GM10847 (cell line): Measurements from ENCODE around the gene SLC25A30.

Experiments used
- POLR2A ChIP-seq: IDR thresholded peaks from 2 replicates; pipeline ENCODE4 v1.6.1; 2011; ENCODE audit not compliant: insufficient read length; ENCODE audit errors: extremely low read depth

SLC25A30 gene

DNA sequence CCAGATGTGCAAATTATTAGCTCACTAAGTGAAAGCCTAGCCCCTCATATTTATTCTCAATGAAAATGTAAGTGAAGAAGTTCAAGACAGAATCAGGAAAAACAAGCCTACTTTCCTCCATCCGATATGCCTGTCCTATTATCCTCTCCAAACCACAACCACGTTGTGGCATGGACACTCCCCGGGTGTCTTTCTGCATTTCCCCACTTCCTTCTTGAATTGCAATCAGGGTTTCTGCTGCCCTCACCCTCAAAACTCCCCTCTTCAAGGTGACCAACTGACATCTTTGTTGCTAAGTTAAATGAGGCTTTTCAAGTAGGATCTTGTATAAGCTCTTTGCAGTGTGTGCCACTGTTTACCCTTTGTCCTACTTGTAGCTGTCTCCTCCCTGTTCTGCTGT, 11.8 kb downstream of the SLC25A30 start:
- no peak for TF ChIP-seq POLR2A

DNA sequence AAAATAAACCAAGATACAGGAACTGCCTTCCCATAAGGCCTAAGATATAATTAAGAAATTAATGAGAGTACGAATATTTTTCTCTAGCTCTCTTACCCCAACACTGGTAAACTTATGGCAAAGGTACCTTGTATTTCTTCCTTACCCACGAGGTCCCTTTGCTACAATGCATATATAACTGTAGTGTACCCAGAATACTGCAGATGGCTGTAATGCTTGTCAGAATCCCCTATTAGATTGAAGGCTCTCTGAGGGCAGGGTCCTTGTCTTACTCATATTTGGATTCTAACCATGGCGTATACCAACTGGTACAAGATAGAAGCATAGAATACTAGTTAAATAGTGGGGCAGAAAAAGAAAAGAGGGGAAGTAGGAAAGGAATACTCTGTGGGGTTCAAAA, 15.1 kb downstream of the SLC25A30 start:
- no peak for TF ChIP-seq POLR2A

DNA sequence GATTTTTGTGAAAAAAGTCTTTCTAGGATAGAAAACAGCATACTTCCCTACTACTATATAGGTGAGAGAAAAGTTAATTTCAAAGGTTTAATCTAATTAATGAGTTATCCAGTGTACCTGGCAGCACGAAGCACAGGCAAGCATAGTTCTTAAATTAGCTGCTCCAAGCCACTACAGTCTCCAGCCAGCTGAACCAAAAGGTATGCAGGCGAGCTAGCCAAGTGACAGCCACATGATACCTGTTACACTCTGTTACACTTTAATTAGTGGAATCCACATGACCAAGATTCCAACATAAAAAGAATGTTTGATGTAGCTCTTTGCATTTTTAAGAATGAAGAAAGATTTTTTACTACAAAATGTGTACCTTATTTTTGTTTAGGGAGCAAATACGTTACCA, 15.5 kb downstream of the SLC25A30 start:
- TF ChIP-seq POLR2A = no peak

DNA sequence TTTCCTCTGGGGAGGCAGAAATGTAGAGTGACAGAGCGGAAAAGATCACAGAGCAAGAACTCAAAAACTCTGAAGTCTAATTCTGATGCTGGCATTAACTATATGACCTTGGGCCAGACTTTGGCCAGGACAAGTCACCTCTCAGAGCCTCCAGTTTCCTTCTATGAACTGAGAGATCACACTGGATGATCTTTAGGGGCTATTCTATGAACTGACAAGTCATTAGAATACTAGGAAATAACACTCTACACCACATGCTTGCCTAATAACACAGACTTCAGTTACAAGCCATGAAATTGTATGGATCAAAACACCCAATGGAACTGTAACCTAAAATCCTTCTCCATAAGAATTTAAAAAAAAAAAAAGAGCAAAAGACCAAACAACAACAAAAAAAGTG, 16.9 kb downstream of the SLC25A30 start:
- TF ChIP-seq POLR2A = no peak

DNA sequence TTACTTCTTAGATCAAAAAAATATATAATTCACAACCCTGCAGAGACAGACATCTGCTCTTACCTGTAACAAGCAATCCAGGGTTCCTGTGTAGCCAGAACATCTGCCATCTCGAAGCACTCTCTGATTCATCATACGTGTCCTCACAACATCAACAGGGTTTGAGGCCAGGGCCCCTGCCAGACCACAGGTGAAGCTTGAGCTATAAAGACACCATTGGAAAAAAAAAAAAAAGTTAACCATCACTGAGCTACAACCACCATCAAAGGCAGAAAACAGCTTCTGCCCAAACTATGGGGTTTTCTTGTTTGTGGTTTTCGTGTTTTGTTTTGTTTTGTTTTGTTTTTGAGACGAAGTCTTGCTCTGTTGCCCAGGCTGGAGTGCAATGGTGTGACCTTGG, 19.3 kb downstream of the SLC25A30 start:
- no peak for TF ChIP-seq POLR2A

DNA sequence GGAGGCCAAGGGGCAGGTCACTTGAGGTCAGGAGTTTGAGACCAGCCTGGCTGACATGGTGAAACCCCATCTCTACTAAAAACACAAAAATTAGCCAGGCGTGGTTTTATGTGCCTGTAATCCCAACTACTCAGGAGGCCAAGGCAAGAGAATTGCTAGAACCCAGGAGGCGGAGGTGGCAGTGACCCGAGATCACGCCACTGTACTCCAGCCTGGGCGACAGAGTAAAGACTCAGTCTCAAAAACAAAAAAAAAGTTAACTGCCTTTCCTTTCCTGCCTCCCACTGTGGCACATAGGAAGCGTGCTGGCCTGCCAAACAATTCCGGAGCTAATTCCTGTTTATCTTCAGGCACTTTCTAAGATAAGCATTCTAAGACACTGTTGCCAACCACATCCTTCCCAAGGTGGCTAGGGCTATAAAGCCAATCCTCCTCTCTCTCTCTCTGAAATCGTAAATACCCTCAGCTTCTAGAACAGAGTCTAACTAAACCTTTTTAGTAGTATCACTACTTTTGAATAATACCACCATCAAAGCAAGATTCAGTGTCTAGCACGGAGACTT, 21.6 kb downstream of the SLC25A30 start:
- TF ChIP-seq POLR2A = no peak

DNA sequence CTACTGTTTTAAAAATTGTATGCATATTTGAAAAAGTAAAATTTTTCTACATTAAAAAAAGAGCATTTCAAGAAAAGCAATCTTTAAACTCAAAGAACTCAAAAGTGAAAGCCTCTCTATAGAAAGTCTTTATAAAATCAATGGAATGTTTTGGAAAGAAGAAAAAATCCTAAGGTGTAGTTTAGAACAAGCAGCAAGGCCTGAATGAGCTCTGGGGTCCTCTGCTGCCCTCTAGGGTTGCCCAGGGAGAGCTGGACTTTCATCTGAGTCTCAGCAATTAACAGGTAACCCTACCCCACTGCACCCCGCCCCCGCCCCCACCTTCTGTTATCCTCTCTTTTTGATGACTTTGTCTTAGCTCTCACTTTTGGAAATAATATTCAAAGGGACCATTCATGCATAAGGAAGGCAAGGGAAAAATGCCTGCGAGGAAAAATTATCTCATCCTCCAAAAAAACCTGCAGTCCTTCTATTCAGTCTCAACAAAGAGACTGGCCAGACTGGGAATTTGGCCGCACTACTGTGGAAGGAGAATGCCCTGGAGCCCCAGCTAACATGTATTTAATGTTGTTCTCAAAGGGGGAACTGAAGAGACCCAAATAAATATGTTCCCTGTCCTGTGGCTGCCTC, 24.1 kb downstream of the SLC25A30 start:
- no peak for TF ChIP-seq POLR2A

DNA sequence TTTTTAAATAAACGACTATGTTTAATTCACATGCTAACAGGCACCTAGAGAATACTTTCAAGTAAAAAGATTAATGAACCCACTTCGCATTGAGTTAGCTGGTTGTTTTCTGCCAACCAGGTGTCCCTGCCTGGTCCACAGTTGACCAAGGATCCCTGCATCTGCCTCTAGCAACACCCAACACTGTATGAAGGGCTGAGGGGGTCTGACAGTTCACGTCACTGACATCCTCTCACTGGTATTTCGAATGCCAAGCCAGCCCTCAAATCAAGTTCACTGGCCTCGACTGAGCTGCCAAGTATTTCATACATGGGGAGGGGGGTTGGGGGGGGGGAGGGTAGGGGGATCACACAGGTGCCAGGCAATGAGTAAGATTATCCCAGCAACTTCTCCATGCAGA, 25.4 kb downstream of the SLC25A30 start:
- TF ChIP-seq POLR2A = no peak

DNA sequence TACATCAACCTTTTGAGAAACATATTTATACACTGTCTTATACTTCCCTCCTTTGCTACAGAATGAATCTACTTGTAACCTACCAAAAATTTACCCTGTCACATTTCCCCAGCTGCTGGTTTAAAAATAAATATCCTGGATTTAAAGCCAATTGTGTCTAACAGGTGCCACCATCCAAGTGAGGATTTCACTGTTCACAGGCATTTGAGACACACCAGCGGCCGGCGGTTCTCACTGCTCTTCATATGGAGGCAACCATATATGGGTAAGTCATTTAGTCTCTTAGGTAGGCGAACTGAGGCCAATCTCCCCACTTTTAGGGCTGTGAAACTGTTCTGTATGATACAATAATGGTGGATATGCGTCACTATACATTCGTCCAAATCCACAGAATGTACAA, 26.2 kb downstream of the SLC25A30 start:
- no peak for TF ChIP-seq POLR2A

DNA sequence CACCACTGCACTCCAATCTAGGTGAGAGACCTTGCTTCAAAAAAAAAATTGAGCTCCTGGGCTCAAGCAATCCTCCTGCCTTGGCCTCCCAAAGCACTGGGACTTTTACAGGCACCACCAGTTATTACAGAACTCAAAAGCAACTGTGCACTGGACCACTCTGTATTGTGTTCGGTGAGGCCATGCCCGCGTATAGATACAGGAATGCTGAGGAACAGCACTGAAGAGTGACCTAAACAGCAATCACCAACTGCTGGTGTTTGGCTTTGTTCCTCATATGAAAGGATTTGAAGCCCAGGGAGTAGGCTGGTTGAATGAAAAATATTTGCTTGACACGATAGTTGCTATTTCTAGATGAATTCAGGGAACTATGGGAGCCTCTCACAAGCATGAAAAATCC, 29.5 kb downstream of the SLC25A30 start:
- TF ChIP-seq POLR2A = no peak

DNA sequence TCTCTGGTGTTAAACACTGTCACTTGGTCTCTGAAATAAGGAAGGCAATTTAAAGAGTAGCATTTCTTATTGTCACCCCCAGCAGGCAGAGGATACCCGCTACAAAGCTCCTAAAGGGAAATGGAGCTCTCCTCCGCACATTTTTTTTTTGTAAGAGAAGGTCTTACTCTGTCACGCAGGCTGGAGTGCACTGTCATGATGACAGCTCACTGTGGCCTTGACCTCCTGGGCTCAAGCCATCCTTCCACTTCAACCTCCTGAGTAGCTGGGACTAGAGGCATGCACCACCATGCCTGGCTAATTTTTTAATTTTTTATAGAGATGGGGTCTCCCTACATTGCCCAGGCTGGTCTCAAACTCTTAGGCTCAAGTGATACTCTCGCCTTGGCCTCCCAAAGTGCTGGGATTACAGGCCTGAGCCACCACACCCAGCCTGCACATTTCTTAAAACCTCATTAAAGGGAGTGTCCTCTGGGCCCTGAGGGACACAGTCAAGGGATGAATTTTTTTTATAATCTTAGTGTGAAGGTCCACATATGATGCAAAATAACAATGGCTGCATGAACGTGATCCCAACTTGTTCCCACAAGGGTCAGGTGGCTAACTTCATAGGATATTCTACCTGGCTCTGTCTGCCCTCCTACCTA, 32.1 kb downstream of the SLC25A30 start:
- TF ChIP-seq POLR2A = no peak

DNA sequence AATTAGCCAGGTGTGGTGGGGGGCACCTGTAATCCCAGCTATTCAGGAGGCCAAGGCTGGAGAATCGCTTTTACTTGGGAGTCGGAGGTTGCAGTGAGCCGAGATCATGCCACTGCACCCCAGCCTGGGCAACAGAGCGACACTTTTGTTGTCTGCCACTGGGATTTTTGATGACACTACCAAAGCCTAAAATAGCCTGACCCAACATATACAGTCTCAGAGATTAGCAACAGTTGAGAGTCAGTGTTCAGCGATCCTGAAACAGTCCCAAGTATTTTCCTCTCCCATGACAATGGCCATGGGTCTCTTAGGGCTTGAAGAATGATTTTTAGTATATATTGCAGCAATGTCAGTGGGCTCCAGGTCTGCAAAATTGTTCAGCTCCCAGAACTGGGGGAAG, 32.9 kb downstream of the SLC25A30 start:
- no peak for TF ChIP-seq POLR2A

DNA sequence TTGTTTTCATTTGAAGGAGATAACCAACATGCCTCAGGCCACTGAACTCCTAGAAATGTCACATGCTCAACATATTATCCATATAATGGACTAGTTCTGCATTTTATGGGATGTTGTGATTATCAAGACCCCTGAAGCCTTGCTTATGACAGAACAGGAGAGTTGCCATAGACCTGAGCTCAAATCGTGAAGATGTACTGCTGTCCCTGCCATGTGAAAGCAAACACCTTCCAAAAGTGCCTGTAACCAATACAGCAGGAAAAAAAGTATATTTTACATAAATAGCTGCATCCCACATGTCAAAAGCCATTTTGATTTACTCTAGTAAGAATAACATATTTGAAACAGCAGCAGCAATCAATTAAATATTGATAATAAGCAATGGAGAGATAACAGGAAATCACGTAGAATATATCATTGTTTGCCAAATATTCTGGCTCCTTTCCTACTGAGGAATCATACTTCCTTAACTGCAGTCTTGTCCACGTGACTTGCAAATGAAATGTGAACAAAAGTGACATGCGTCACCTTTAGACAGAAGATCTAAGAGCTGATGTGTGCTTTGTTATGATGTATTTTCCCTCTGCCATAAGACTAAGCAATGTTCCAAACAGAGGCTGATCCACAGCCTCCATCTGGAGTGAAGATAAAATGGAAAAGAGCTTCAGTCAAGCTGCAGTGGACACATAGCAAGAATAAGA, 33.5 kb downstream of the SLC25A30 start:
- no peak for TF ChIP-seq POLR2A

GRCh38 chr13:45381196-45381595, 37.0 kb downstream of the SLC25A30 start:
- TF ChIP-seq POLR2A = no peak

GRCh38 chr13:45374917-45375316, 43.3 kb downstream of the SLC25A30 start:
- TF ChIP-seq POLR2A = no peak

GRCh38 chr13:45373162-45373547, 45.0 kb downstream of the SLC25A30 start:
- TF ChIP-seq POLR2A = no peak

GRCh38 chr13:45372189-45373161, 45.7 kb downstream of the SLC25A30 start:
- TF ChIP-seq POLR2A = no peak
